Measurements from ENCODE around the gene SORCS2. TPM values are rescaled to one million over a fixed set of nuclear protein-coding genes. Genes with fewer than 3 reads are reported as not detected.

Gene SORCS2
- total RNA-seq, 1 experiment from 2014 or later: 0.05 TPM

- Histone ChIP-seq H3K27ac (no peak overlapping the region), H3K9me3 (replicated peaks) (no peaks in the 10 kb centered on the region), H3K27me3 (replicated peaks) (no peaks in the 10 kb centered on the region), H3K36me3 (no peaks in the 10 kb centered on the region), H3K4me3 (no peak overlapping the region), H3K4me1 (replicated peaks) (no peaks in the 10 kb centered on the region)
- no peak for DNase-seq (ENCODE audit: low read depth in 1 of 2, low spot score in 2 of 2)
These were observed 25.2 kb upstream of the SORCS2 start for GRCh38 chr4:7166981-7167700.

GRCh38 chr4:7167706-7168105, 24.6 kb upstream of the SORCS2 start:
- Histone ChIP-seq H3K9me3 (replicated peaks) (no peaks in the 10 kb centered on the region), H3K36me3 (no peaks in the 10 kb centered on the region), H3K4me1 (replicated peaks) (no peaks in the 10 kb centered on the region), H3K4me3 (no peak overlapping the region), H3K27ac (no peak overlapping the region), H3K27me3 (replicated peaks) (no peaks in the 10 kb centered on the region)
- DNase-seq (ENCODE audit: low read depth in 1 of 2, low spot score in 2 of 2): no peak

DNA sequence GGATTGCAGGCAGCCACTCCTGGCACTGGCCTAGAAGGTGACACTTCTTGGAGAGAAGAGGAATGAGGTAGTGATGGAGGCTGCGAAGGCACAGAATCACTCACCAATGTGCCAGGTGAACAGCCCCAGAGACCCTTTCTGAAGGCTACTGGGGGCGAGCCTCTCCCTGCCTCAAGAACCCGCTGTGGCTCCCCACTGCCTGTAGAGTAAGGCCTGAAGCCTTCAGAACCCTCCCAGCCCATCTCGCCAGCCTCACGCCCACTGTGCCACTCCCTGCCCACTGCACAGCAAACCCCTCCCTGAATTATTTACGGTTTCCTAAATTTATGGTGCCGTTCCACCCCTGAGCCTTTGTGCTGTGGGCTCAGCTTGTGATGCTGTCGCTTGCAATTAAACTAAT, 24.2 kb upstream of the SORCS2 start:
- no peak overlapping the region for H3K4me3 ChIP-seq
- H3K27ac ChIP-seq: no peak overlapping the region
- no peak for DNase-seq (ENCODE audit: low read depth in 1 of 2, low spot score in 2 of 2)
- H3K27me3 ChIP-seq (replicated peaks): no peaks in the 10 kb centered on the region
- no peaks in the 10 kb centered on the region for H3K4me1 ChIP-seq (replicated peaks)
- H3K9me3 ChIP-seq (replicated peaks): no peaks in the 10 kb centered on the region
- H3K36me3 ChIP-seq: no peaks in the 10 kb centered on the region

DNA sequence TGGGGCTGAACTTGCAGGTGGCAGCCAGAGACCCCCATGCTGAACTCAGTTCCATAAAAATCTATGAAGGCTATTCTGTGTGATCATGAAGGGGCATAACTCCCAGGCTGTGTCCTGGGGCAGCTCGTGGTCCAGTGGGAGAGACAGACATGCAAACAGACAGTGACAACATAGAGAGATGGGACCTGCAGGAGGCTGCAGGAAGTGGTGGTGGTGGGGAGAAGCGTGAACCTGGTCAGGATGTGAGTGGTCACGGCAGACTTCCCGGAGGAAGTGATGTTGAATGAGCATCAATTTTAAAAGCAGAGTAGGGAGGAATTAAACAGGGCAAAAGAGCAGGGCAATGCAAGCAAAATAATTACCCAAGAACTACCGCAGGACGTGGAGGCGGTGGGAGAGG, 23.2 kb upstream of the SORCS2 start:
- H3K4me1 ChIP-seq (replicated peaks): no peaks in the 10 kb centered on the region
- no peaks in the 10 kb centered on the region for H3K27me3 ChIP-seq (replicated peaks)
- H3K9me3 ChIP-seq (replicated peaks): no peaks in the 10 kb centered on the region
- no peaks in the 10 kb centered on the region for H3K36me3 ChIP-seq
- H3K27ac ChIP-seq: no peak overlapping the region
- H3K4me3 ChIP-seq: no peak overlapping the region
- DNase-seq (ENCODE audit: low read depth in 1 of 2, low spot score in 2 of 2): no peak

- no peak for DNase-seq (ENCODE audit: low read depth in 1 of 2, low spot score in 2 of 2)
- Histone ChIP-seq H3K9me3 (replicated peaks) (no peaks in the 10 kb centered on the region), H3K4me3 (no peak overlapping the region), H3K4me1 (replicated peaks) (no peaks in the 10 kb centered on the region), H3K36me3 (no peaks in the 10 kb centered on the region), H3K27ac (no peak overlapping the region), H3K27me3 (replicated peaks) (no peaks in the 10 kb centered on the region)
These were observed 22.3 kb upstream of the SORCS2 start for GRCh38 chr4:7170012-7170411.

DNA sequence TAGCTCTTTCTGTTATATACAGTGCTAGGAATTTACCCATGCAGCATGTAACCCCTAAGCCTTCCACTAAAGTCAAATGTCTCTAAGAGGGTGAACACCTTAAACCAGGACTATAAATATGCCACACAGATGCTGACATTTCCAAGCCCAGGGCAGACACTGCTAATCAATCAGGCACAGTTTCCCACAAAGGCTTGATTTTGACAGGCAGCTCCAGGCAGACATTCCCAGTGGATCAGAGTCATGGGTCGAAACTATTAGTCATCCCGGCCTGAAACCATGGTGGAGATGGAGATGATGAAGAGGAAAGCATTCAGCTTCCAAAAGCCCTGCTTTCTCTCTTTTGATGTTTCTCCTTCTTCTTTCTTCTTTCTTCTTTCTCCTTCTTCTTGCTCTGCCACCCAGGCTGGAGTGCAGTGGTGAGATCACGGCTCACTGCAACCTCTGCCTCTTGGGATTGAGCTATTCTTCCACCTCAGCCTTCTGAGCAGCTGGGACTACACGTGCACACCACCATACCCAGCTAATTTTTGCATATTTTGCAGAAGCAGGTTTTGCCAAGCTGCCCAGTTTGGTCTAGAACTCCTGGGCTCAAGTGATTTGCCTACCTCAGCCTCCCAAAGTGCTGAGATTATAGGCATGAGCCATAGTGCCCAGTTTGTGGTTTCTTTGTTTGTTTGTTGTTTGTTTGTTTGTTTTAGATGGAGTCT, 21.0 kb upstream of the SORCS2 start:
- Histone ChIP-seq H3K4me1 (replicated peaks) (no peaks in the 10 kb centered on the region), H3K27ac (no peak overlapping the region)
- no peak for DNase-seq (ENCODE audit: low read depth in 1 of 2, low spot score in 2 of 2)

DNA sequence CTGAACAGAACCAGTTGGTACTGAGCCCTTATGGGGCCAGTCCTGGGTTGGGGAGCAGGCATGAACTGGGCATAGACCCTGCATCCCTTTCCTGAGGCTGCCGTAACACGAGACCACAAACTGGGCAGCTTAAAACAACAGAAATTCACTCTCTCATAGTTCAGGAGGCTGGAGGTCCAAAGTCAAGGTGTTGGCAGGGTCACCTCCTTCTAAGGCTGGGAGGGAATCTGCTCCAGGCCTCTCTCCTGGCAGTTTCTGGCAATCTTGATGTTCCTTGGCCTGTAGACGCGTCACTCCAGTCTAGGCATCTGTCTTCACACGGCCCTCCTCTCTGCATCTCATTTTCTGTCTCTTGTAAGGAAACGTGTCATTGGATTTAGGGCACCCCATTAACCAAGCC, 19.8 kb upstream of the SORCS2 start:
- Histone ChIP-seq H3K4me3 (no peak overlapping the region), H3K36me3 (no peaks in the 10 kb centered on the region), H3K9me3 (replicated peaks) (no peaks in the 10 kb centered on the region), H3K27ac (no peak overlapping the region), H3K4me1 (replicated peaks) (no peaks in the 10 kb centered on the region), H3K27me3 (replicated peaks) (no peaks in the 10 kb centered on the region)
- DNase-seq (ENCODE audit: low read depth in 1 of 2, low spot score in 2 of 2): no peak

More for the DNA sequence above, 21.0 kb upstream of the SORCS2 start:
- no peaks in the 10 kb centered on the region for H3K27me3 ChIP-seq (replicated peaks)
- H3K36me3 ChIP-seq: no peaks in the 10 kb centered on the region
- H3K4me3 ChIP-seq: no peak overlapping the region
- H3K9me3 ChIP-seq (replicated peaks): no peaks in the 10 kb centered on the region

DNA sequence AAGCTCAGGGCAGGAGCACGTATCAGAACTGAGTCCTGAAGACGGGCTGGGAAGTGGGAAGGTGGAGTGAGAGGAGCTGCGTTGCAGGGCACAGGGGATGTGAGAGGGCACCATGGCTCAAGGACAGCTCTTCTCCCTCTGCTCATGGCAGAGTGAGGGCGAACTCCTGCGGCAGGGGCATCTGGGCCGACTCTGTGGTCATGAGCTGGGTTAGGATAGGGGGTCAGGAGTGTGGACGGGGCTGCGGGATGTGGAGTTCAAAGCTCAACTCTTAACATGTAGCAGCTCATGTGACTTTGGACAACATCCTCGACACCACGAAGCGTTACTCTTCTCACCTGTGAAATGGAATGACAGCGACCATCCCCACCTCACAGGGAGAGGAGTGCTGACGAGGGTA, 19.4 kb upstream of the SORCS2 start:
- DNase-seq (ENCODE audit: low read depth in 1 of 2, low spot score in 2 of 2): no peak
- Histone ChIP-seq H3K4me1 (replicated peaks) (no peaks in the 10 kb centered on the region), H3K27ac (no peak overlapping the region), H3K27me3 (replicated peaks) (no peaks in the 10 kb centered on the region), H3K9me3 (replicated peaks) (no peaks in the 10 kb centered on the region), H3K4me3 (no peak overlapping the region), H3K36me3 (no peaks in the 10 kb centered on the region)

- Histone ChIP-seq H3K9me3 (replicated peaks) (no peaks in the 10 kb centered on the region), H3K4me1 (replicated peaks) (no peaks in the 10 kb centered on the region), H3K27ac (no peak overlapping the region), H3K36me3 (no peaks in the 10 kb centered on the region), H3K4me3 (no peak overlapping the region), H3K27me3 (replicated peaks) (no peaks in the 10 kb centered on the region)
- DNase-seq (ENCODE audit: low read depth in 1 of 2, low spot score in 2 of 2): no peak
These were observed 18.4 kb upstream of the SORCS2 start for GRCh38 chr4:7173841-7174449.

DNA sequence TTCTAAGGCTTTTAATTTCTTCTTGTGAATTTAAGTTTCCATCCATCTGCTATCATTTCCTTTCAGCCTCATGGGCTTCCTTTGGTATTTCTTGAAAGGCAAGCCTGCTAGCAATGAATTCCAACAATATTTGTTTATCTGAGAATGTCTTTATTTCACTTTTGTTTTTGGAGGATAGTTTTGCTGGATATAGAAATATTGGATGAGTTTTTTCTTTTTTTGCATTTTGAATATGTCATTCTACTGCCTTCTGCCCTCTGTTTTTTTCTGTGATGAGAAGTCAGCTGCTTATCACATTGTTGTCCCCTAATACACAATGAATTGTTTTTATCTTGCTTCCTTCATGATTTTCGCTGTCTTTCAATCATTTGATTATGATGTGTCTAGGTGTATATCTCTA, 13.2 kb upstream of the SORCS2 start:
- Histone ChIP-seq H3K4me3 (no peak overlapping the region), H3K4me1 (replicated peaks) (no peaks in the 10 kb centered on the region), H3K27me3 (replicated peaks) (no peaks in the 10 kb centered on the region), H3K9me3 (replicated peaks) (no peaks in the 10 kb centered on the region), H3K36me3 (no peaks in the 10 kb centered on the region), H3K27ac (no peak overlapping the region)
- no peak for DNase-seq (ENCODE audit: low read depth in 1 of 2, low spot score in 2 of 2)

- Histone ChIP-seq H3K27ac (no peak overlapping the region), H3K4me3 (no peak overlapping the region), H3K4me1 (replicated peaks) (no peaks in the 10 kb centered on the region), H3K36me3 (no peaks in the 10 kb centered on the region), H3K27me3 (replicated peaks) (no peaks in the 10 kb centered on the region), H3K9me3 (replicated peaks) (no peaks in the 10 kb centered on the region)
- DNase-seq (ENCODE audit: low read depth in 1 of 2, low spot score in 2 of 2): no peak
These were observed 11.4 kb upstream of the SORCS2 start for GRCh38 chr4:7180938-7181337.

DNA sequence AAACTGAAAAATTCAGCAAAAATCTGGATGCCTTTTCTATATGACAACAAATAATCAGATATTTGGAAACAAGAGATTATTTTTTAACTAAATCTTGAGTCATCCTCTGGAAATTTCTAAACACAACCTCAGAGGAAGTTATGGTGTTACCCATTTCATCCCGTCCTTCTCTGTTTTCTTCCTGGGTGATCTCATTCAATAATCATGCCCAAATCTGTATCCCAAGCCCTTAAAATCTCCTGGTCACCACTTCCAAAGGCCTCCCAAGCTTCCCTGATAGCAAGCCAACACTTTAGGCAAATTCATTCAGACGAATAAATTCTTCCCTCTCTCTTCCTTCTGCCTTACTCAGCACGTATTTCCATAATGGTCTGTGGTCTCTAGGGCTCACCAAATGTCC, 9.7 kb upstream of the SORCS2 start:
- Histone ChIP-seq H3K36me3 (no peaks in the 10 kb centered on the region), H3K9me3 (replicated peaks) (no peaks in the 10 kb centered on the region), H3K4me3 (no peak overlapping the region), H3K4me1 (replicated peaks) (no peaks in the 10 kb centered on the region), H3K27me3 (replicated peaks) (no peaks in the 10 kb centered on the region), H3K27ac (no peak overlapping the region)
- DNase-seq (ENCODE audit: low read depth in 1 of 2, low spot score in 2 of 2): no peak

DNA sequence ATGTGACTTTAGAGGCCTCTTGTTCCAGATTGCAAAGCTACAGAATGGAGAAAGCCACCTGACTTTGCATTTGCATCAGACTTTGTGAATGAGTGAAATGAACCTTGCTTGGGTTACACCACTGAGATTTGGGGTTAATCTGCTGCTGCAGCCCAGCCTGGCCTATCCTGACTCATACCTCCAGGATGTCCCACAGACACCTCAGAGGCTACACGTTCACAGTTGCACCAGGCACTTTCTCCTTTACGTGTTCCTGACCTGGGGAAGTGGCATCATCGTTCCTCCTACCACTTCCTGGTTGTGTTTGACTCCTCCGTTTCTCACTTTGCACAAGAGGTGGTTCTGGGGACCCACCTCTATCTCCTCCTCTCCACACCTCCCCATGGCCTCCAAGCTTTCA, 9.2 kb upstream of the SORCS2 start:
- DNase-seq (ENCODE audit: low read depth in 1 of 2, low spot score in 2 of 2): no peak
- Histone ChIP-seq H3K4me1 (replicated peaks) (no peaks in the 10 kb centered on the region), H3K27ac (no peak overlapping the region), H3K27me3 (replicated peaks) (no peaks in the 10 kb centered on the region), H3K9me3 (replicated peaks) (no peaks in the 10 kb centered on the region), H3K4me3 (no peak overlapping the region), H3K36me3 (no peaks in the 10 kb centered on the region)

GRCh38 chr4:7183780-7184460, 8.4 kb upstream of the SORCS2 start:
- H3K4me3 ChIP-seq: no peak overlapping the region
- DNase-seq (ENCODE audit: low read depth in 1 of 2, low spot score in 2 of 2): no peak
- H3K27me3 ChIP-seq (replicated peaks): no peaks in the 10 kb centered on the region
- no peak overlapping the region for H3K27ac ChIP-seq
- no peaks in the 10 kb centered on the region for H3K4me1 ChIP-seq (replicated peaks)
- no peaks in the 10 kb centered on the region for H3K9me3 ChIP-seq (replicated peaks)
- no peaks in the 10 kb centered on the region for H3K36me3 ChIP-seq
